ENCODE results near the gene CAMK1. TPM values are rescaled to one million over a fixed set of nuclear protein-coding genes. Genes with fewer than 3 reads are reported as not detected.

The CAMK1 gene
- total and polyA plus RNA-seq, 2 of the 4 experiments (the other 2 are of a cell fraction), result 33.3 to 36.4 TPM

GRCh38 chr3:9731206-9732079, 38.3 kb downstream of the CAMK1 start, which contains the start of gene BRPF1:
BRPF1 (plus strand) TSS chr3:9731735; CDS start chr3:9734141, 2,406 bp downstream.
- peak within 1 kb of the TSS; percentile 99 for H4K5ac ChIP-seq (ENCODE audit: low read depth, low read length)
- peaks cover 8% of the 10 kb centered on the region; the same call in 1 of the 2 replicates for H3K4me1 ChIP-seq (ENCODE audit: control insufficient read depth, insufficient read depth, low read length)
- peak within 1 kb of the TSS; percentile 92 for H2AK9ac ChIP-seq (replicated peaks; ENCODE audit: low read depth, low read length, poor library complexity)
- peak within 1 kb of the TSS; percentile 98 for H3K14ac ChIP-seq (replicated peaks; ENCODE audit: low read depth, low read length)
- peak within 1 kb of the TSS; percentile 100 for H3K56ac ChIP-seq (ENCODE audit: extremely low read depth, insufficient read depth, low read length)
- peak within 1 kb of the TSS; percentile 94 for H3K4me3 ChIP-seq (ENCODE audit: insufficient read depth, low read depth, low read length)
- H3K27ac ChIP-seq (ENCODE audit: insufficient read depth, low read length), result peak within 1 kb of the TSS; percentile 100
- in situ Hi-C loops (cut with MboI; ENCODE audit: low sequenced_read_pairs) (no loop called here), intact Hi-C loops (cut with micrococcal nuclease) (loop anchor here (1.0 to 5.0 kb wide), 2 partner anchors 18 to 61 kb away; partner anchors contain the start of genes ARPC4, OGG1 and TADA3), dilution Hi-C loops (cut with HindIII; ENCODE audit: low sequenced_read_pairs, unreplicated experiment) (no loop called here)
- peaks cover 12 to 35% of the 10 kb centered on the region in 2 experiments; a peak in 3 of 4 replicates for H3K79me1 ChIP-seq (ENCODE audit: low read depth in 1 of 2, low read length in 2 of 2)
- H4K20me1 ChIP-seq (ENCODE audit: insufficient read depth, low read length), result peaks cover 25% of the 10 kb centered on the region
- H3K9me3 ChIP-seq (ENCODE audit: control insufficient read depth, insufficient read depth, low read length), result no peaks in the 10 kb centered on the region
- peak within 1 kb of the TSS; percentile 99 for H3K4ac ChIP-seq (ENCODE audit: low read depth, low read length)
- no TSS peak for BruUV-seq (replicated peaks)
- H3K27me3 ChIP-seq (ENCODE audit: control insufficient read depth, insufficient read depth, low read length), result no peaks in the 10 kb centered on the region
- peak within 1 kb of the TSS; percentile 99 for H3K23ac ChIP-seq (ENCODE audit: low read depth, low read length)
- peak within 1 kb of the TSS; percentile 99 for H3K18ac ChIP-seq (ENCODE audit: low read depth, low read length)
- WGBS, 2 experiments (ENCODE audit: extremely low coverage in 2 of 2, insufficient read length in 1 of 2), result 0% methylated on average over 41 of the region's 88 CpGs; no CpG with 5 or more reads in 1 of the 2 experiments
- DNase-seq (peak; percentile 99), ATAC-seq (ENCODE audit: low read depth) (peak; percentile 97)
- H2AFZ ChIP-seq (replicated peaks; ENCODE audit: low read length, poor library complexity), result peak within 1 kb of the TSS; percentile 100
- peak within 1 kb of the TSS; percentile 99 for H2BK5ac ChIP-seq (ENCODE audit: low read depth, low read length, poor library complexity, severe bottlenecking)
- ChIA-PET CTCF (interaction anchor here (0.6 kb wide), 1 partner anchor 742 kb away, joined by 3 read pairs; no protein-coding TSS in a partner anchor), POLR2A (ENCODE audit: unreplicated experiment) (no interaction called here)
- peaks cover 10% of the 10 kb centered on the region; the same call in 1 of the 2 replicates for H3K9me1 ChIP-seq (ENCODE audit: insufficient read depth, low read length)
- peaks cover 10% of the 10 kb centered on the region for H3K36me3 ChIP-seq (ENCODE audit: control insufficient read depth, insufficient read depth, low read length)
- peak within 1 kb of the TSS; percentile 100 for H4K91ac ChIP-seq (ENCODE audit: insufficient read depth, low read depth, low read length)
- peak within 1 kb of the TSS; percentile 90 for H3K4me2 ChIP-seq (ENCODE audit: low read depth, low read length)
- H2BK20ac ChIP-seq (ENCODE audit: low read depth, low read length), result peak within 1 kb of the TSS; percentile 98
- peak within 1 kb of the TSS; percentile 100 for H4K8ac ChIP-seq (ENCODE audit: low read depth in 2 of 2, low read length in 2 of 2)
- peak within 1 kb of the TSS; percentile 97; the same call in 1 of the 3 replicates for H2BK15ac ChIP-seq (ENCODE audit: low read depth, low read length)
- H2AK5ac ChIP-seq (ENCODE audit: low read depth, low read length), result peak within 1 kb of the TSS; percentile 71; the same call in 1 of the 2 replicates
- peak within 1 kb of the TSS; percentile 100 for H2BK120ac ChIP-seq (ENCODE audit: low read depth, low read length)
- H3K9ac ChIP-seq (ENCODE audit: low read depth, low read length), result peak within 1 kb of the TSS; percentile 100
- TF ChIP-seq USF2 (IDR thresholded peaks at IDR 0.05; ENCODE audit: low read depth, low read length), result peak; percentile 67; the same call in 1 of the 2 replicates
- peak; percentile 75 for TF ChIP-seq POLR2A (IDR thresholded peaks at IDR 0.05; ENCODE audit: low read depth, low read length)
- no peak for TF ChIP-seq RCOR1 (IDR thresholded peaks at IDR 0.05; ENCODE audit: insufficient replicate concordance, low read length)
- no peak; the same call in 1 of the 2 replicates for TF ChIP-seq CTCF (conservative IDR thresholded peaks at IDR 0.05; ENCODE audit: low read depth, low read length)
- TF ChIP-seq MAZ (IDR thresholded peaks at IDR 0.05; ENCODE audit: borderline replicate concordance, low read depth, low read length), result peak; percentile 94; the same call in 1 of the 2 replicates
- TF ChIP-seq CHD1 (IDR thresholded peaks at IDR 0.05; ENCODE audit: low read depth, low read length), result no peak
- TF ChIP-seq CEBPB (IDR thresholded peaks at IDR 0.05; ENCODE audit: low read depth, low read length), result no peak
- TF ChIP-seq RFX5 (IDR thresholded peaks at IDR 0.05; ENCODE audit: low read depth, low read length), result no peak
- no peak for TF ChIP-seq ELK1 (IDR thresholded peaks at IDR 0.05; ENCODE audit: borderline replicate concordance, low read depth, low read length)
- no peak for TF ChIP-seq SMC3 (IDR thresholded peaks at IDR 0.05; ENCODE audit: low read depth, low read length)
- TF ChIP-seq RAD21 (IDR thresholded peaks at IDR 0.05; ENCODE audit: low read length), result no peak
- TF ChIP-seq NFE2L2 (IDR thresholded peaks at IDR 0.05; ENCODE audit: low read depth, low read length), result no peak
- TF ChIP-seq MAFK (IDR thresholded peaks at IDR 0.05; ENCODE audit: low read depth, low read length), result no peak

Measured in IMR-90 (cell line).